Activated CD8-positive, alpha-beta memory T cell treated with anti-CD3 and anti-CD28 coated beads, Interleukin-2, amount 50 U/mL, for 24 hours (primary cell): Measurements from ENCODE around the gene SOST.
"Not testable (repeated sequence)": the region's sequence is repeated elsewhere in the genome, so short reads cannot be mapped to it uniquely, and the experiment has no call there.

Source experiments
- DNase-seq: peaks from one replicate; pipeline ENCODE4 v3.0.0-alpha.2; 2020; ENCODE audit errors: extremely low read depth

Gene SOST

DNA sequence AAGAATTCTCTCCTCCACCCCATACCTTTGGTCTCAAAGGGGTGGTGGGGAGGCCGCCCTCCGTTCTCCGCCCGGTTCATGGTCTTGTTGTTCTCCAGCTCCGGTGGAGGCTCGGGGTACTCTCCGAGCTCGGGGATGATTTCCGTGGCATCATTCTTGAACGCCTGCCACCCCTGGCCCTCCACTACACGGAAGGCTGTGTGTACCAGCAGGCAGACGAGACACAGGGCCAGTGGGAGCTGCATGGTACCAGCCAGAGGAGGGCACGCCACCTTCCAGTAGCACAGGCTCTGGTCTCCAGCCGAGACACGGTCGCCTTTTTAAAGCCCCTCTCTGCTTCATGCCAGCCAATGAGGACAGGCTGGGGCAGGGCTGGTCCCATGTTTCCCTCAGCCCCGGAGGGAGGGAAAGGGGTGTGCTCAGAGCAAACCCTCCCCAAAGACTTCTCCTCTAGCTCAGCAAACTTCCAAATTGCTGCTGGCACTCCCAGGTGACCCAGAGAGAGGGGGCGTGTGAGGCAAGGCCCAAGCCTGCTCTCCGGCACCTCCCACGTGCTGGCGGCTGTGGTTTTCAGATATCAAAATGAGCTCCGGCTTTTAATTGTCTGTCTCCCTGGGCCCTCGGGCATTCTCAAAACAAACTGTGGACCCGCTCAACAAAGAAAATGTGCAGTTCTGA lies at the start of gene SOST:
SOST (minus strand) TSS at position 295 of the 678 bp plus-strand sequence; CDS start at position 245, 50 bp downstream.
- DNase-seq, result no peak

DNA sequence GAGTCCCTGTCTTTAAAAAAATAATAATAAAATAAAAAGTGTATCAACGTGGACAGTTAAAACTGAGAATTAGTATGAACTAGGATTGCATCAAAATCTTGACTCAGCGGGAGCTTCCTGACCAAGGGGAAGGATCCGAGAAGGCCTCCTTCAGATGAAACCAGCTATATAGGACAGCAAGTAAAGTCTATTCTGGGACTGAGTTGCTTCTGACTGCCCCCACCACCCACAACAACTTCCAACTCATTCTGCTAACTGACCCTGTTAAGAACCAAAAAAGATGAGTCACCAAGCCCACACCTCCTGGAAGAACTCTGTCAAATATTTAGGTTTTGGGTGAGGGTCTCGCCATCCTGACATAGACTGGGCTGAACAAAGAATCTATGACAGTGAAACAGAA lies 49.5 kb upstream of the SOST start:
- DNase-seq, result no peak

DNA sequence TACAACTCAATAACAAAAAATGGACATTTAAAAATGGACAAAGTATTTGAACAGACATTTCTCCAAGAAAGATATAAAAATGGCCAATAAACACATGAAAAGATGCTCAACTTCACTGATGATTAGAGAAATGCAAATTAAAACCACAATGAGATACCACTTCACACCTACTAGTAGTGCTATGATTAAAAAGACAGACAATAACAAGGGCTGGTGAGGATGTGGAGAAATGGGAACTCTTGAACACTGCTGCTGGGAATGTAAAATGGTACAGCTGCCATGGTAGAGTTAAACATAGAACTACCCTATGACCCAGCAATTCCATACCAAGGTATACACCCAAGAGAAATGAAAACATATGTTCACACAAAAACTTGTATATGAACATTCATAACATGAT lies 46.5 kb upstream of the SOST start:
- no peak for DNase-seq

DNA sequence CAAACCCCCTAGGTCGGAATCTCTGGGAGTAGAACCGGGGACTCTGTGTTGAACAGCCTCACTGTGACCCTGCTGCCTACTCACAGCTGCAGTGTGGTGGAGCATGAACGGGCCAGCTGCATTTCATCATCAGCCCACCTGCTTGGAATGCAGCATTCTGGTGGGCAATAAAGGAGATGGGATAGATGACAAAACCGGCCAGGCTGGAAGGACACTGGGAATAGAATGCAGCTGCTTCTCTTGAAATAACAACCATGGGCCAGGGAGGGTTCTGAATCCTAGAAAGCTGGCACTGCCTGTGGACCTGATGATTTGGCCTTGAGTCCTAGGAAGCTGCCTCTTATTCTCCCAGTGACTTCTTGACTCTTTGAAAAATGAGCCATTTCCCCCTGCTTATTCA lies 45.2 kb upstream of the SOST start:
- DNase-seq, result no peak

DNA sequence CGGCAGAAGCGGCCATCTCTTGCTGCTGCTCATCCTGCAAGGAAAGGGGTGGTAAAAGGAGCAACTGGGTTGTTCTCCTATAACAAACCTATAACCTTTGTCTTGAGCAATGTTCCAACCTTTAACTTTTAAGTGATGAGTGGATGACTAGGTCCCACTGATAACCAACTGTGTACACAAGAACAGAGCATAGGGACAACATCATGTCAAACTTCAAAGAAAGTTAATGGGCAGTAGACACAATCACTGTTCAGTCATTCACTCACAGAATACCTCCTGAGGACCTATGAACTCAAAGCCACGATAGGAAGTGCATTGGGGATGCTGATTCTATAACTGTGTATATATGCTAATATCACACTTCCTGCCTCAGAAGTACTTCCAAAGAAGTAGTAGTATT lies 43.3 kb upstream of the SOST start:
- DNase-seq, result no peak

DNA sequence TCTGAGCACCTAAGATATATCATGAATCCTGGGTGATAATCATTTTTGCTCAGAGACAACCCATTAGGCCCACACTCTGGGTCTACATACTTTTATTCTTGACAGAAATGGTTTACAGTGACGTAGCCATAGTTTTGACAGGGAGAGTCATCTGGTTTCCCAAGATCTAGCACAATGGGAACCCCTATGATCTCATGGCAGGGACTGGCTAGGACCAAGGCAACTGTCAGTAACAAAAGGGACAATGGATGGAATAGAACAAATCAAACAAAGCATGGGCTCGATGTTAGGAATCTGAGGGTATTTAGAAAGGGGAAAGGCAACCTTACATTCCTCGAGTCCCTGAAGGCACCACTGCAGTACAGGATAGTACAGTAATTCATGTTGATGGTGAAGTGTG lies 42.1 kb upstream of the SOST start:
- no peak for DNase-seq

DNA sequence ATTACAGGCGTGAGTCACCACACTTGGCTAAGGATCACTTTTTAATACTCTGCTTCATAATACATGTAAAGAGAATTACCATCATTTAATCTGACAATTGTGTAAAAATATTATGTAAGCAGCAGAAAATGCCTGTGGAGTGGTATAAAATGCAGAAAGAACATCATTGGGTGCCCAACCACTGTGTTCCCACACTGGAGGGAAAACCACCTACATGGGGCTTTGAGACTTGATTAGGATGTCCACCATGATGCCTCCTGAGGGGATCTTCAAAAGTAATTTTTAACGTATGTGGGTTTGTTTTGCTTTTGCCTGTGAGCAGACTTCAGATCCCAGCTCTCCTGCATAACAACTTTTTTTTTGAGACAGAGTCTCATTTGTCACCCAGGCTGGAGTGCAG lies 40.5 kb upstream of the SOST start:
- DNase-seq, result no peak

DNA sequence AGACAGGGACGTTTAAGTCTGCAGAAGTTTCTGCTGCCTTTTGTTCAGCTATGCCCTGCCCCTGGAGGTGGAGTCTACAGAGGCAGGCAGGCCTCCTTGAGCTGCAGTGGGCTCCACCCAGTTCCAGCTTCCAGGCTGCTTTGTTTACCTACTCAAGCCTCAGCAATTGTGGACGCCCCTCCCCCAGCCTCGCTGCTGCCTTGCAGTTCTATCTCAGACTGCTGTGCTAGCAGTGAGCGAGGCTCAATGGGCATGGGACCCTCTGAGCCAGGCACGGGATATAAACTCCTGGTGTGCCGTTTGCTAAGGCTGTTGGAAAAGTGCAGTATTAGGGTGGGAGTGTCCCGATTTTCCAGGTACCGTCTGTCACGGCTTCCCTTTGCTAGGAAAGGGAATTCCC lies 39.4 kb upstream of the SOST start:
- not testable (repeated sequence) for DNase-seq

DNA sequence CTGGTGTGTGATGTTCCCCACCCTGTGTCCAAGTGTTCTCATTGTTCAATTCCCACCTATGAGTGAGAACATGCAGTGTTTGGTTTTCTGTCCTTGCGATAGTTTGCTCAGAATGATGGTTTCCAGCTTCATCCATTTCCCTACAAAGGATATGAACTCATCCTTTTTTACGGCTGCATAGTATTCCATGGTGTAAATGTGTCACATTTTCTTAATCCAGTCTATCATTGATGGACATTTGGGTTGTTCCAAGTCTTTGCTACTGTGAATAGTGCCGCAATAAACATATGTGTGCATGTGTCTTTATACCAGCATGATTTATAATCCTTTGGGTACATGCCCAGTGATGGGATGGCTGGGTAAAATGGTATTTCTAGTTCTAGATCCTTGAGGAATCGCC lies 34.1 kb upstream of the SOST start:
- DNase-seq, result not testable (repeated sequence)

DNA sequence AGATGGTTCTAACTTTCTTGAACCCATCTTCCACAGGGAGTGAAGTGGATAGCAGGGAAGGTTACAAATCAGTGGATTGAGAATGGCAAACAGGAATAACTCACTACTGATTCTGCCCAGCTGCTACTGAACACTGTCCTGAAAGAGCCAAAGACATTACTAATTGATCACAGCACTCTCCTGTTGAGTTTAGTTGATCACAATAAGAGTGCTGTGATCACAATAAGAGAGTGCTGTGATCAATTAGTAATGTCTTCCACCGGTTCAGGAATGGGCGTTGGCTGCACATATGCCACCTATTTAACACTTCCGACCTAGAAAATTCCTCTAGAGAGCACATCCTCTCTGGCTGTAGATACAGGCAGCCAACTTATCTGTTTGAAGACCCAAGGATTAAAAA lies 33.0 kb upstream of the SOST start:
- no peak for DNase-seq

DNA sequence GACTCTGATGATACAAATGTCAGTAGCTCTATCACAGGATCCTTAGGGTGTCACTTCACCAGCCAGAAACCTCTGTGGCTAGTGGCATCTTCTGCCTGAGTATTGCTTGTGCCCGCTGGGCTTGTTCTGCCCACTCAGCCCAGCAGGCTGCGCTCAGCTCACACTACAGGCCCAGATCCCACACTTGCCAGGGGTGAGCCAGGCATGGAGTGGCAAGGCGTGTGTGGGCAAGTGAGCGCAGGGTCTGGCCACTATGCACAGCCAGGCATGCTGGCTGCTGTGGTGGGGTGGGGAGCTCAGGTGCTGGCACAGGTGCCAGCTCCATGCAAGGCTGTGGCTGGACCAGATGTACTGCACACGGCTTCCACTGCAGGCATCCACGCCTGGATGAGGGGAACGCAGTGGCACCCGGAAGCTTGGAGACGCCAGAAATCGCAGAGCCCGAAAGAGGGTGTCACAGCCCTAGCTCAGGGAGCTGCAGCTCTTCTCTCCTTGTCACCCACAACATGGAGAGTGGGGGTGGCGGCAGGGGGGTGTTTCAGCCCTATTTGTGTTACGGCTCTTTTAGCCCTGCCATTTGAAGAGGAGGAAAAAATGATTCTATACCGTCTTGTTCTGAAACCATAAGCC lies 31.8 kb upstream of the SOST start:
- no peak for DNase-seq

DNA sequence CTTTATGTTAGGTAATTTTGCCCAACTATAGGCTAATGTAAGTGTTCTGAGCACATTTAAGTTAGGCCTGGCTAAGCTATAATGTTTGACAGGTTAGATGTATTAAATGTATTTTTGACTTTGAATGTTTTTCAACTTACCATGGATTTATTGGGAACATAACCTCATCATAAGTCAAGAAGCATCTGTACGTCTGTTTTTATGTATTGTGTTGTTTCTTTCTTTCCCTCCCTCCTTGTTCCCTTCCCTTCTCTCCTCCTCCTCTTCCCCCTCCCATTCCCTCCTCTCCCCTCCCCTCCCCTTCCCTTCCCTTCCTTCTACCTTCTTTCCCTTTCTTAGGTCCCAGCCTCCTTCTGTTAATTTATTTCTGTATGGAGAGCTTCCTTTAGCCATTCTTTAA lies 30.9 kb upstream of the SOST start:
- DNase-seq, result no peak

DNA sequence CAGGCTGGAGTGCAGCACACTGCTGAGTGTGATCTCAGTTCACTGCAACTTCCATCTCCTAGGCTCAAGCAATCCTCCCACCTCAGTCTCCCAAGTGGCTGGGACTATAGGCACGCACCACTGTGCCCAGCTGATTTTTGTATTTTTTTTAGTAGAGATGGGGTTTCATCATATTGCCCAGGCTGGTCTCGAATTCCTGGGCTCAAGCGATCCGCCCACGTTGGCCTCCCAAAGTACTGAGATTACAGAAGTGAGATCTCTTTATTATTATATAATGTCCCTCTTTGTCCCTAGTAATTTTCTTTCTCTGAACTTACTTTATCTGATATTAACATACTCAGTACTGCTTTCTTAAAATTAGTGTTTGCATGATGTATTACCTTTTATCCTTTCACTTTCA lies 29.9 kb upstream of the SOST start:
- DNase-seq, result no peak

DNA sequence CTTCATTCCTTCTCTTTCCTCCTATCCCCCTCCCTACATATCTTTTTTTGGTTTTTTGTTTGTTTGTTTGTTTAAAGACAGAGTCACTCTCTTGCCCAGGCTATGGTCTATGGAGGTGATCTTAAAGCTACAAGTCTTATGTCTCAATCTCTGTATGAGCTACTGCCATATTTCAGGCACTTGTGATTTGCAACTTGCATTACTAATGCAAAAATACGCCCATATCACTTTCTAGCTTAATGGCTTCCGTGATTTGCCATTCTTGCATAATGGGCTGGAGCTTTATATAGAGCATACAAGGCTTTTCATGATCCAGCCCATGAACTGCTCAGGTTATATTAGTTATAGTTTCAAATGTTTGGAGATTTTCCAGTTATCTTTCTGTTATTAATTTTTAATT lies 29.1 kb upstream of the SOST start:
- no peak for DNase-seq

DNA sequence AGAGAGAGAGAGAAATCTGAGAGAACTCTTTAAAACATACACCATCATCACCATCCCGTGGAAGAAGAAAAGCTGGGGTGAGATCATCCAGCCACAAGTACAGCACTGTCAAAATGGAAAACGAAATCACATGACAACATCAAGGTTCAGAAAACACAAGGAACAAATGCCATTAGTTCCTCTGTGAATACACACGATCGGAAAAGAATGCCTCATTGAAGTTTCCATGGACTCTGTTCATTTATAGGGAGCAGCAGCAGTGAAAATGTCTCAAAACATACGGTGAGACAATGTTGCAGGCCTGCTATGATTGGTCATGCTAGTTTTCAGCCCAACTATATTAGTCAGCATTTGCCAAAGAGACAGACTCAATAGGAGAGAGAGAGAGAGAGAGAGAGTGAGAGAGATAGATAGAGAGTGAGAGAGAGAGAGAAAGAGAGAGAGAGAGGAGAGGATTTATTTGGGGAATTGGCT lies 26.1 kb upstream of the SOST start:
- no peak for DNase-seq

DNA sequence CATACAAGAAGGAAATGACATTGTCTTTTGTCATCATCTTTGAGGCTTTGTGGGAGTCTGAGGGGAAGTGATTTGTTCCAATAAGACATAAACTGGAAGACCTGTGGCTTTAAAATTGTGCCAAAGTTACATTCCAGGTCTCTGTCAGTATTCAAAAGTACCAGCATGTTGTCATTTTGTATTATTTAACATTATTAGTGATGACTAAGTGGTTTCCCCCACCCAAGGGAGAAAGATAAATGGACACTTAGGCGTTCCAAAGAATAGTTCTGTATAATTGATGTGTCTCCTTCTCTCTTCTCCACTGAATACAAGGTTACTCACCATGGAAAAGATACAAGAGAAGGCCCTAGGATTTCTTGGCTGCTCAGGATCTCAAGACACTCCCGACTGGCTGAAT lies 25.5 kb upstream of the SOST start:
- no peak for DNase-seq

DNA sequence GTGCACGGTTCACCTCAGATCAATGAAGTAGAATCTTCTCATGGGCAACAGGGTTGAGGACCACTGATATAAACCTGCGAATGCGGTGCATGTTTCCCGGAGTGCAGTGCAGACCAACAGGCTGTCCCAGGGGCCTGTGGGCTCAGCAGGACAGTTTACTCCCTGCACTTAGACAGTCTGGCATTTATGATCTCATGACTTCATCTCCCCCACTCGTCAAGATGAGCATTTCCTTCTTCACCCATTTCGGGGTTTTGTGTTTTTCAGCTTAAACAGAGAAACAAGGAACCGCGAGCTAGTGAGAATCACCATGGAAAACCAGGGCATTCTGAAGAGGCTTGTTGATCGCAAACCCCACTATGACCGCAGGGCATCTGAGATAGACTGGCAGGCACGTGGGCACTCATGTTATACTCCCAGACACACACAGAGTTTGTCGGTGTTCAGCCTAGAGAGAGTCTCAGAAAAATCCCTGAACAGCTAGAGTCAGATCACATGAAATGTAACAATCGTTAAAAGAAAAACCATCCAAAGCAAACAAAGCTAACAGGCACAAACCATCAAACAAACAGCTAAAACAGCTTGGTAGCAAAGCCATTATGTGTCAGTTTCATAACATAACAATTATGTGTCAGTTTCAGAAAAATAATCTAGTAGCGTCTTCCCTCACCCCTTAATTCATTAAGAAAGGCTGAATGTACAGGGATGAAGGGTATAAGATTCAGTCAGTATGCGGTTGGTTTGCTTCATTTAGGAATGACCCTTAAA lies 24.5 kb upstream of the SOST start:
- no peak for DNase-seq

DNA sequence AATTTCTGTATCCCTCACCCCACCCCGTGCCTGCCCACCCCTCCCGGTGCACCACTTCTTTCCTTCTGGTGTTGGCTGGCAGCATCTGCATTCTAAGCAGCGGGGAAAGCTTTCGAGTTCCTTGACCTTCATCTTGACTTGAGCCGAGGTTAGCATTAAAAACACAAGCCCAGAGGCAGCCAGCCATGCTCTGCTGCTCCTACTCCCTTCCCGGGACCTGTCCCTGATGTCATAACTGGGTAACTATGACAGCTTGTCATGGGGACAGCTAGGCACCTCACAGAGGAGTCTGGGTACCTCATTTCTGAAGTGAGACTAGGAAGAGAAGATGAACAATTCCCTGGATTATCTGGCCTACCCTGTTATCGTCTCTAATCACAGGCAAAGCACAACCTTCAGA lies 21.5 kb upstream of the SOST start, which contains the start of gene CFAP97D1:
CFAP97D1 (plus strand) TSS at position 301 of the 400 bp plus-strand sequence; CDS start at position 329, 28 bp downstream.
- no peak for DNase-seq

DNA sequence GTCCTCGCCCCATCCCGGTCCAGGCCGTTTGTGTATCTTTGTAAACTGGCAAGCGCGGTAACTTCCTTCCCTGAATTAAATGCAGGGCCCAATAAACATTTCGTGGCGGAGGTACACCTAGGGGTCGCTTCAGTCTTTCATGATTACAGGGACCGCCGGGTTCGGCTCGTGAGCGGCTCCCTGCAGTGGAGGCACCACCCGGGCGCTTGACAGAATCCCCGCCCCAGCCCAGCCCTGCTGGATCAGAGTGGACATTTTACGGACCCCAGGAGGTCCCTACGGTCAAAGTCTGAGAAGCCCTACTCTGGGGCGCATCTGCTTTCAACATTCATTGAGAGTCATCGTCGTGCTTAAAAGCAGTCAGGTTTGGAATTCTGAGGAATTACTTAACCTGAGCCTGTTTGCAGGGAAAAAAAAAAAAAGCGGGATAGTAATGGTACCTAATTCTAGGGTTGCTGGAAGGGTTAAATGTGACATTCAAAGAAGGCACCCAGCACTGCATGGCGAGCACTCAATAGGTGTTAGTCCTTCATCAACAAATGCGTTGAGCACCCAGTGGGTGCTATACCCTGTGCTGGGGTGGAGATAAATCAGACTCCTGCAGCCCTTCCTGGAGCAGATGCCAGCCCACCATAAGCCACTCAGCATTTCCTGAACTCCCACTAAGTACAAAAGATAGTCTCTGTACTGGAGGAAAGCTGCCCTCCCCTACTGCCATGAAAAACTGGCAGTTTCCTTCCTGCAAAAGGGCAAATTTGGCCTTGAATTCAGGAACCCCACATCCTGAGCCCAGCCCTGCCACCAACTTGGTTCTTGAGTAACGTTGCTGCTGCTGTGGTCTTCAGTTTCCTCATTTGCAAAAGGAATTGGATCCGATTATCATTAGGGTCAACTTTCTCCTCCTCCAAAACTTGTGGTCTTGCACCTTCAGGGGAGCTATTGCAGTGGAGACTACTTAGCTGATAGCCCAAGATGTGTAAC lies 20.8 kb upstream of the SOST start:
- DNase-seq, result no peak

DNA sequence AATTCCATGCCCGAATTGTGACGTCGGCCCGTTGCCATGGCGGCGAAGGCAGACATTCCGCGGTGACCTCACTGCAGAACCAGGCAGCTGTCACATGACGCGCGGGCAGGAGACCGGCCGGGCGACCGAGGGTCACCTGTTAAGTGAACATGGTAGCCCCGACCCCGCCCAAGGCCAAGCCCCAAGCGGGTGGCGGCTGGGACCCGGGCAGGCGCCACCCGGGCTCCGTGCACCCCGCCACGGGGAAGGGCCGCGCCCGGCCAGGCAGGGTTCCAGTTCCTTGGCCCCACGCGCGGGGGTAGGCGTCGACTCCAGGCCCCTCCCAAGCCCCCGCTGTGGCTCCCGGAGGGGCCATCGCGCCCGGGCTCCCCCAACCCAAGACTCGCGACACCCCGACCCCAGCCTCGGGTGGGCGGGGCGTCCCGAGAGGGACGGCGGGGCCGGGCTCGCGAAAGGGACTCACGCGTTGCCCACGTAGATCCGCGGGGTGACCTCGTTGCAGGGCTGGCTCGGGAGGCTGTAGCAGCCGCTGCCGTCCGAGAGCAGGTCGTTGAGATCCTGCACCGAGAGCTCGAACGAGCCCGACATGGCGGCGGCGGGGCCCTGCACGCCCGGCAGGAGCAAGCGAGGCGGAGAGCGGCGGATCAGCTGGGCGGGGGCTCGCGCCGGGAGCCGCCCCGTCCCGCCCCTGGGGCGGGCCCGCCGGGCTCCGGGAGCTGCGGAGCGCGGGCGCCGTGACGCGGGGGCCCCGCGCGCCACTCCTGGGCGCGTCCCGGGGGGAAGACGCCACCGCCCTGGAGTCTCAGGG lies 19.9 kb upstream of the SOST start, which contains the start of gene DUSP3:
DUSP3 (minus strand) TSS at position 641 of the 808 bp plus-strand sequence; CDS start at position 588, 53 bp downstream.
- DNase-seq, result no peak
